Inferior parietal cortex (tissue), 1 donor: ENCODE results near the gene SPSB1.
"Not testable (repeated sequence)": the region's sequence is repeated elsewhere in the genome, so short reads cannot be mapped to it uniquely, and the experiment has no call there.

Source experiments
- DNase-seq: peaks from one replicate; pipeline ENCODE4 v3.0.0-alpha.2; 2016; ENCODE audit errors: extremely low spot score

The SPSB1 gene

GRCh38 chr1:9366943-9367780, 74.5 kb downstream of the SPSB1 start:
- no peak for DNase-seq

- DNase-seq: no peak
Observed at GRCh38 chr1:9367806-9368205, 75.1 kb downstream of the SPSB1 start.

- no peak for DNase-seq
Observed at GRCh38 chr1:9368356-9368755, 75.7 kb downstream of the SPSB1 start.

GRCh38 chr1:9369964-9370788, 77.5 kb downstream of the SPSB1 start:
- DNase-seq: no peak

GRCh38 chr1:9371391-9371935, 78.8 kb downstream of the SPSB1 start:
- DNase-seq: no peak

- DNase-seq: no peak
Observed at GRCh38 chr1:9371951-9372350, 79.3 kb downstream of the SPSB1 start.

GRCh38 chr1:9373619-9374018, 80.9 kb downstream of the SPSB1 start:
- no peak for DNase-seq

- no peak for DNase-seq
Observed at GRCh38 chr1:9374748-9375341, 82.2 kb downstream of the SPSB1 start.

- DNase-seq: no peak
Observed at GRCh38 chr1:9375912-9376311, 83.2 kb downstream of the SPSB1 start.

- DNase-seq: no peak
Observed at GRCh38 chr1:9376430-9376829, 83.7 kb downstream of the SPSB1 start.

GRCh38 chr1:9376886-9377333, 84.2 kb downstream of the SPSB1 start:
- DNase-seq: no peak

- no peak for DNase-seq
Observed at GRCh38 chr1:9378801-9379200, 86.1 kb downstream of the SPSB1 start.

GRCh38 chr1:9380711-9381110, 88.0 kb downstream of the SPSB1 start:
- DNase-seq: no peak

GRCh38 chr1:9382643-9383491, 90.2 kb downstream of the SPSB1 start:
- no peak for DNase-seq

- no peak for DNase-seq
Observed at GRCh38 chr1:9384128-9384527, 91.4 kb downstream of the SPSB1 start.

- peak; percentile 47 for DNase-seq
Observed at GRCh38 chr1:9384751-9385245, 92.1 kb downstream of the SPSB1 start.

- not testable (repeated sequence) for DNase-seq
Observed at GRCh38 chr1:9385392-9385791, 92.7 kb downstream of the SPSB1 start.

GRCh38 chr1:9385801-9386573, 93.3 kb downstream of the SPSB1 start:
- no peak for DNase-seq

- peak; percentile 87 for DNase-seq
Observed at GRCh38 chr1:9388335-9389180, 95.9 kb downstream of the SPSB1 start.
